ENCODE data around the gene GMCL2. TPM values are rescaled to one million over a fixed set of nuclear protein-coding genes. Genes with fewer than 3 reads are reported as not detected.

Gene GMCL2
- total and polyA plus RNA-seq, 12 donors = not detected

GRCh38 chr5:178211095-178212048 is 24.2 kb upstream of the GMCL2 start:
- 71 to 74% methylated on average over 8 of the region's 8 CpGs for WGBS, 2 donors
- TF ChIP-seq CTCF (IDR thresholded peaks at IDR 0.05) = no peak
- Histone ChIP-seq H3K4me1 (peaks cover 11 to 44% (median 19%) of the 10 kb centered on the region in 9 donors), H3K9me3 (no peaks in the 10 kb centered on the region), H3K36me3 (peaks cover 4 to 100% (median 82%) of the 10 kb centered on the region in 9 donors), H3K27me3 (no peaks in the 10 kb centered on the region), H3K4me3 (no peak overlapping the region), H3K27ac (no peak overlapping the region)
- ATAC-seq = no peak
- intact Hi-C loops (cut with DNase I) = no loop called here
- DNase-seq = no peak

GRCh38 chr5:178210686-178211085 is 23.5 kb upstream of the GMCL2 start:
- no peak for DNase-seq
- ATAC-seq = no peak
- intact Hi-C loops (cut with DNase I) = no loop called here

GRCh38 chr5:178210073-178210535 is 22.9 kb upstream of the GMCL2 start:
- intact Hi-C loops (cut with DNase I) = no loop called here
- H3K27me3 ChIP-seq = no peaks in the 10 kb centered on the region
- H3K4me1 ChIP-seq = peaks cover 13 to 48% (median 29%) of the 10 kb centered on the region in 9 donors
- no peak for DNase-seq
- H3K9me3 ChIP-seq = no peaks in the 10 kb centered on the region
- no peak overlapping the region for H3K27ac ChIP-seq
- ATAC-seq = no peak
- H3K4me3 ChIP-seq = no peak overlapping the region
- H3K36me3 ChIP-seq = peaks cover 4 to 97% (median 72%) of the 10 kb centered on the region in 9 donors
- WGBS, 2 donors = 89 to 91% methylated on average over 18 of the region's 18 CpGs
- no peak for TF ChIP-seq CTCF (IDR thresholded peaks at IDR 0.05)

More at GRCh38 chr5:178210686-178211085, 23.5 kb upstream of the GMCL2 start:
- no peak overlapping the region for H3K4me3 ChIP-seq
- H3K4me1 ChIP-seq = peaks cover 13 to 48% (median 26%) of the 10 kb centered on the region in 9 donors
- no peaks in the 10 kb centered on the region for H3K9me3 ChIP-seq
- H3K27ac ChIP-seq = no peak overlapping the region
- 94% methylated on average over 5 of the region's 5 CpGs for WGBS, 2 donors
- peaks cover 4 to 100% (median 77%) of the 10 kb centered on the region in 9 donors for H3K36me3 ChIP-seq
- TF ChIP-seq CTCF (IDR thresholded peaks at IDR 0.05) = no peak
- H3K27me3 ChIP-seq = no peaks in the 10 kb centered on the region

- intact Hi-C loops (cut with DNase I) = no loop called here
These were observed 22.3 kb upstream of the GMCL2 start for GRCh38 chr5:178209334-178210072.

More at GRCh38 chr5:178209334-178210072, 22.3 kb upstream of the GMCL2 start:
- ATAC-seq (no peak), DNase-seq (no peak)
- Histone ChIP-seq H3K36me3 (peaks cover 4 to 91% (median 66%) of the 10 kb centered on the region in 9 donors), H3K9me3 (no peaks in the 10 kb centered on the region), H3K27ac (no peak overlapping the region), H3K4me1 (peaks cover 13 to 48% (median 29%) of the 10 kb centered on the region in 9 donors), H3K4me3 (no peak overlapping the region), H3K27me3 (no peaks in the 10 kb centered on the region)
- no peak for TF ChIP-seq CTCF (IDR thresholded peaks at IDR 0.05)
- WGBS, 2 donors = 85% methylated on average over 8 of the region's 8 CpGs
